ENCODE results near the gene TPP2. TPM values are rescaled to one million over a fixed set of nuclear protein-coding genes. Genes with fewer than 3 reads are reported as not detected.

TPP2 gene
- total RNA-seq, 2 donors from 2014 or later: 31.4 to 31.8 TPM

- 3% methylated on average over 5 of the region's 5 CpGs for WGBS
- peak; percentile 49 for DNase-seq (ENCODE audit: low spot score)
- TF ChIP-seq CTCF (IDR thresholded peaks at IDR 0.05): peak; percentile 39 to 71 (median 66)
- TF ChIP-seq POLR2AphosphoS5 (IDR thresholded peaks at IDR 0.05): no peak
- Histone ChIP-seq H3K27ac (no peak overlapping the region), H3K27me3 (replicated peaks; ENCODE audit: insufficient read depth) (no peaks in the 10 kb centered on the region), H3K9me3 (no peaks in the 10 kb centered on the region), H3K36me3 (no peaks in the 10 kb centered on the region), H3K4me3 (no peak overlapping the region), H3K4me1 (replicated peaks) (no peaks in the 10 kb centered on the region)
- intact Hi-C loops (cut with DNase I): loop anchor here (5.0 kb wide), 1 partner anchor 267 kb away; the partner anchor contains the start of gene ERCC5
These were observed 16.1 kb upstream of the TPP2 start for GRCh38 chr13:102580552-102581169.

- no peak overlapping the region for H3K4me3 ChIP-seq
- H3K36me3 ChIP-seq: no peaks in the 10 kb centered on the region
- no peak for DNase-seq (ENCODE audit: low spot score)
- H3K9me3 ChIP-seq: no peaks in the 10 kb centered on the region
- H3K27ac ChIP-seq: no peak overlapping the region
- intact Hi-C loops (cut with DNase I): loop anchor here (5.0 kb wide), 1 partner anchor 265 kb away; the partner anchor contains the start of gene ERCC5
- H3K27me3 ChIP-seq (replicated peaks; ENCODE audit: insufficient read depth): no peaks in the 10 kb centered on the region
- TF ChIP-seq POLR2A (IDR thresholded peaks at IDR 0.05): no peak
- no peak for TF ChIP-seq POLR2AphosphoS5 (IDR thresholded peaks at IDR 0.05)
- no peak for TF ChIP-seq CTCF (IDR thresholded peaks at IDR 0.05)
- no peaks in the 10 kb centered on the region for H3K4me1 ChIP-seq (replicated peaks)
These were observed 14.5 kb upstream of the TPP2 start for GRCh38 chr13:102582256-102582655.

GRCh38 chr13:102584434-102584833 lies 12.4 kb upstream of the TPP2 start:
- Histone ChIP-seq H3K4me3 (no peak overlapping the region), H3K9me3 (no peaks in the 10 kb centered on the region), H3K27ac (no peak overlapping the region), H3K4me1 (replicated peaks) (no peaks in the 10 kb centered on the region), H3K27me3 (replicated peaks; ENCODE audit: insufficient read depth) (no peaks in the 10 kb centered on the region), H3K36me3 (no peaks in the 10 kb centered on the region)
- TF ChIP-seq POLR2AphosphoS5 (IDR thresholded peaks at IDR 0.05) (no peak), POLR2A (IDR thresholded peaks at IDR 0.05) (no peak), CTCF (IDR thresholded peaks at IDR 0.05) (no peak)
- intact Hi-C loops (cut with DNase I): loop anchor here (5.0 kb wide), 1 partner anchor 263 kb away; the partner anchor contains the start of gene ERCC5
- no peak for DNase-seq (ENCODE audit: low spot score)
- 48% methylated on average over 3 of the region's 3 CpGs for WGBS

GRCh38 chr13:102586615-102587014 lies 10.2 kb upstream of the TPP2 start:
- Histone ChIP-seq H3K36me3 (no peaks in the 10 kb centered on the region), H3K27me3 (replicated peaks; ENCODE audit: insufficient read depth) (no peaks in the 10 kb centered on the region), H3K4me1 (replicated peaks) (no peaks in the 10 kb centered on the region), H3K4me3 (no peak overlapping the region), H3K27ac (no peak overlapping the region), H3K9me3 (no peaks in the 10 kb centered on the region)
- WGBS: 64% methylated on average over 3 of the region's 3 CpGs
- intact Hi-C loops (cut with DNase I): no loop called here
- DNase-seq (ENCODE audit: low spot score): no peak
- TF ChIP-seq POLR2A (IDR thresholded peaks at IDR 0.05) (no peak), CTCF (IDR thresholded peaks at IDR 0.05) (no peak), POLR2AphosphoS5 (IDR thresholded peaks at IDR 0.05) (no peak)

- DNase-seq (ENCODE audit: low spot score): no peak
- H3K4me1 ChIP-seq (replicated peaks): no peaks in the 10 kb centered on the region
- no peaks in the 10 kb centered on the region for H3K27me3 ChIP-seq (replicated peaks; ENCODE audit: insufficient read depth)
- H3K27ac ChIP-seq: no peak overlapping the region
- H3K4me3 ChIP-seq: no peak overlapping the region
- WGBS: 68% methylated on average over 2 of the region's 2 CpGs
- H3K36me3 ChIP-seq: no peaks in the 10 kb centered on the region
- TF ChIP-seq POLR2A (IDR thresholded peaks at IDR 0.05): no peak
- no peak for TF ChIP-seq CTCF (IDR thresholded peaks at IDR 0.05)
- no peak for TF ChIP-seq POLR2AphosphoS5 (IDR thresholded peaks at IDR 0.05)
- no peaks in the 10 kb centered on the region for H3K9me3 ChIP-seq
- intact Hi-C loops (cut with DNase I): no loop called here
These were observed 8.9 kb upstream of the TPP2 start for GRCh38 chr13:102587916-102588315.

Data from prostate gland (tissue), 2 donors.